HL-60 (cell line): ENCODE data around the gene DPYSL5.

ENCODE experiments used
- DNase-seq, 2 experiments: peaks; one replicate each; pipeline ENCODE4 v3.0.0-alpha.2; 2010 to 2020; ENCODE audit warnings: low read depth in 1 of 2, low spot score in 1 of 2
- H3K27ac ChIP-seq: fragments of 250-450 bp; sonication (Bioruptor Pico); replicated peaks from 2 replicates; pipeline ENCODE4 v1.5.1; 2020; ENCODE audit warnings: mild to moderate bottlenecking, moderate library complexity
- H3K27me3 ChIP-seq: fragments of 250-450 bp; sonication (Bioruptor Pico); 2 replicates; pipeline ENCODE4 v1.5.1; 2021; ENCODE audit warnings: mild to moderate bottlenecking, moderate library complexity; ENCODE audit not compliant: insufficient read depth, poor library complexity, severe bottlenecking
- H3K4me3 ChIP-seq: replicated peaks from 2 replicates; pipeline ENCODE4 v1.5.1; 2011; ENCODE audit warnings: mild to moderate bottlenecking, control low read depth, low read length; ENCODE audit not compliant: insufficient read depth
- GABPA ChIP-seq: IDR thresholded peaks from 2 replicates; pipeline ENCODE4 v1.6.1; 2012; ENCODE audit warnings: low read depth
- POLR2AphosphoS5 ChIP-seq: IDR thresholded peaks from 2 replicates; pipeline ENCODE4 v1.6.1; 2012; ENCODE audit warnings: low read depth
- SPI1 ChIP-seq: IDR thresholded peaks from 2 replicates; pipeline ENCODE4 v1.6.1; 2012; ENCODE audit warnings: low read depth, mild to moderate bottlenecking, borderline replicate concordance
- TF ChIP-seq, protein P1 (sequence below): IDR thresholded peaks from one replicate; pipeline ENCODE4 v1.5.1; 2011; ENCODE audit warnings: low read length, control low read depth, inconsistent platforms; ENCODE audit not compliant: insufficient read depth
- TF ChIP-seq, protein P2 (sequence below): IDR thresholded peaks from 2 replicates; pipeline ENCODE4 v1.6.1; 2012; ENCODE audit warnings: low read depth; ENCODE audit not compliant: insufficient replicate concordance

The DPYSL5 gene

DNA sequence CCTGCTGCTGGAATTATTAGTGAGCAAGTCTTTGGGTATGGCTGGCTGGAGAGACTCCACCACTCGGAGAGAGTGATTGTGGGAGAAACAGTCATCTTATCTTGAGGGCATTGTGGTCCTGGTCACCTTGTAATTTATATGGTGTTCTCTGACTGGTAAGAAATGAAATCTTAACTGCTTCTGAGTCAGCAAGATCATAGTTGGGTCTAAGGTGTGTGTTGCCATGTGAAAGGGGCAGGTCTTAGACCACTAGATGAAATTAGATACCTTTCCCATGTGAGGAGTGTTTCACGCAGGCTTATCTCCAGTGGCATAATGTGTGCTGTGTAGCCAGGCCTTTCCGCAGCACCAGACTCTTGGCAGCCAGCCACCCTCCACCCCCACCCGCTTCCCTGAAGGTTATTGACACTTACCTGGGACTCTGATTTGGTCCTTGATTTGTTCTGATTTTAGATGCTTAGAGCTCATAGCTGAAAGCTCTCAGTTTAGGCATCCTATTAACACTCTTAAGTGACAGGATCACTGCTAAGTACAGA lies 130.2 kb downstream of the DPYSL5 start:
- H3K27me3 ChIP-seq, result no peaks in the 10 kb centered on the region
- no peak for TF ChIP-seq SPI1
- TF ChIP-seq, protein P1, sequence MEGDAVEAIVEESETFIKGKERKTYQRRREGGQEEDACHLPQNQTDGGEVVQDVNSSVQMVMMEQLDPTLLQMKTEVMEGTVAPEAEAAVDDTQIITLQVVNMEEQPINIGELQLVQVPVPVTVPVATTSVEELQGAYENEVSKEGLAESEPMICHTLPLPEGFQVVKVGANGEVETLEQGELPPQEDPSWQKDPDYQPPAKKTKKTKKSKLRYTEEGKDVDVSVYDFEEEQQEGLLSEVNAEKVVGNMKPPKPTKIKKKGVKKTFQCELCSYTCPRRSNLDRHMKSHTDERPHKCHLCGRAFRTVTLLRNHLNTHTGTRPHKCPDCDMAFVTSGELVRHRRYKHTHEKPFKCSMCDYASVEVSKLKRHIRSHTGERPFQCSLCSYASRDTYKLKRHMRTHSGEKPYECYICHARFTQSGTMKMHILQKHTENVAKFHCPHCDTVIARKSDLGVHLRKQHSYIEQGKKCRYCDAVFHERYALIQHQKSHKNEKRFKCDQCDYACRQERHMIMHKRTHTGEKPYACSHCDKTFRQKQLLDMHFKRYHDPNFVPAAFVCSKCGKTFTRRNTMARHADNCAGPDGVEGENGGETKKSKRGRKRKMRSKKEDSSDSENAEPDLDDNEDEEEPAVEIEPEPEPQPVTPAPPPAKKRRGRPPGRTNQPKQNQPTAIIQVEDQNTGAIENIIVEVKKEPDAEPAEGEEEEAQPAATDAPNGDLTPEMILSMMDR, result no peak
- no peak for TF ChIP-seq GABPA
- TF ChIP-seq, protein P2, sequence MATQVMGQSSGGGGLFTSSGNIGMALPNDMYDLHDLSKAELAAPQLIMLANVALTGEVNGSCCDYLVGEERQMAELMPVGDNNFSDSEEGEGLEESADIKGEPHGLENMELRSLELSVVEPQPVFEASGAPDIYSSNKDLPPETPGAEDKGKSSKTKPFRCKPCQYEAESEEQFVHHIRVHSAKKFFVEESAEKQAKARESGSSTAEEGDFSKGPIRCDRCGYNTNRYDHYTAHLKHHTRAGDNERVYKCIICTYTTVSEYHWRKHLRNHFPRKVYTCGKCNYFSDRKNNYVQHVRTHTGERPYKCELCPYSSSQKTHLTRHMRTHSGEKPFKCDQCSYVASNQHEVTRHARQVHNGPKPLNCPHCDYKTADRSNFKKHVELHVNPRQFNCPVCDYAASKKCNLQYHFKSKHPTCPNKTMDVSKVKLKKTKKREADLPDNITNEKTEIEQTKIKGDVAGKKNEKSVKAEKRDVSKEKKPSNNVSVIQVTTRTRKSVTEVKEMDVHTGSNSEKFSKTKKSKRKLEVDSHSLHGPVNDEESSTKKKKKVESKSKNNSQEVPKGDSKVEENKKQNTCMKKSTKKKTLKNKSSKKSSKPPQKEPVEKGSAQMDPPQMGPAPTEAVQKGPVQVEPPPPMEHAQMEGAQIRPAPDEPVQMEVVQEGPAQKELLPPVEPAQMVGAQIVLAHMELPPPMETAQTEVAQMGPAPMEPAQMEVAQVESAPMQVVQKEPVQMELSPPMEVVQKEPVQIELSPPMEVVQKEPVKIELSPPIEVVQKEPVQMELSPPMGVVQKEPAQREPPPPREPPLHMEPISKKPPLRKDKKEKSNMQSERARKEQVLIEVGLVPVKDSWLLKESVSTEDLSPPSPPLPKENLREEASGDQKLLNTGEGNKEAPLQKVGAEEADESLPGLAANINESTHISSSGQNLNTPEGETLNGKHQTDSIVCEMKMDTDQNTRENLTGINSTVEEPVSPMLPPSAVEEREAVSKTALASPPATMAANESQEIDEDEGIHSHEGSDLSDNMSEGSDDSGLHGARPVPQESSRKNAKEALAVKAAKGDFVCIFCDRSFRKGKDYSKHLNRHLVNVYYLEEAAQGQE, result no peak
- TF ChIP-seq POLR2AphosphoS5, result no peak
- no peak overlapping the region for H3K27ac ChIP-seq
- DNase-seq, result no peak
- no peak overlapping the region for H3K4me3 ChIP-seq

DNA sequence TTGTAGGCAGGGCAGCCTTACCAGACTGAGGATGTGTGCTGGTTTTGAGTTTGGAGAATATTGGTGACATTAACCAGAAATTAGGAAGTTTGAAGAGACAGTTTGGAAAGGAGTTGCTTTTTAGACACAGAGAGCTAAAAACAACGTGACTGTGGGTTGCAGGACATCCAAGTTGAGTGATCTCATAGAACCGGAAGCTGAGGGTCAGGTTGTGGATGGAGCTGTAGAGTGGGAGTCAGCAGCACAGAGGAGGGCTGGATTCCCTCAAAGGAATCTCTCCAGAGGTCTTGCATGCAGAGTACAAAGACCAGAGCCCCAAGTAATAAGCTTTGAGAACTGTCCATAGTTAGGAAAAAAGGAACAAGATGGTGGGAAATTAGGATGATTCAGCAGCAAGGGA lies 131.8 kb downstream of the DPYSL5 start:
- Histone ChIP-seq H3K4me3 (no peak overlapping the region), H3K27ac (no peak overlapping the region), H3K27me3 (no peaks in the 10 kb centered on the region)
- TF ChIP-seq SPI1 (no peak), GABPA (no peak), POLR2AphosphoS5 (no peak)
- TF ChIP-seq, protein P1, result no peak
- DNase-seq, result no peak

DNA sequence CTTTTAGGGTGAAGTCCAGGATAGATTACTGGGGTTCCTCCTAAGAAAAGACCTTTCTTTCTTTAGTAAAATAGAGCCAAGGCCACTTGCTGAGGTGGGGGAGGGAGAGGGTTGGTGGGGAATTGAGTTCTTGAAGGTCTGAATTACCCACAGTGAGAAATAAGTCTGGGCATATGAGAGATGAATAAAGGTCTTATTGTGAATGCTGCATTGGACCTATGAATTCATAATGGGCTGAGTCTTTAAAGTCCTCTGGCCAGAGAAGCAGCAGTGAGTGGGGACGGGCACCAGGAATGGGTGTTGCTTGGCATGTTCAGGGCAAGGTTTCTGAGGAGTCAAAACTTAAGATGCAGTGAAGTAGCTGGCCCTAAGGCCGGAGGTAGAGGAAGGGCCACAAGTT lies 133.0 kb downstream of the DPYSL5 start:
- no peaks in the 10 kb centered on the region for H3K27me3 ChIP-seq
- DNase-seq, result no peak
- no peak for TF ChIP-seq GABPA
- H3K27ac ChIP-seq, result no peak overlapping the region
- H3K4me3 ChIP-seq, result no peak overlapping the region

DNA sequence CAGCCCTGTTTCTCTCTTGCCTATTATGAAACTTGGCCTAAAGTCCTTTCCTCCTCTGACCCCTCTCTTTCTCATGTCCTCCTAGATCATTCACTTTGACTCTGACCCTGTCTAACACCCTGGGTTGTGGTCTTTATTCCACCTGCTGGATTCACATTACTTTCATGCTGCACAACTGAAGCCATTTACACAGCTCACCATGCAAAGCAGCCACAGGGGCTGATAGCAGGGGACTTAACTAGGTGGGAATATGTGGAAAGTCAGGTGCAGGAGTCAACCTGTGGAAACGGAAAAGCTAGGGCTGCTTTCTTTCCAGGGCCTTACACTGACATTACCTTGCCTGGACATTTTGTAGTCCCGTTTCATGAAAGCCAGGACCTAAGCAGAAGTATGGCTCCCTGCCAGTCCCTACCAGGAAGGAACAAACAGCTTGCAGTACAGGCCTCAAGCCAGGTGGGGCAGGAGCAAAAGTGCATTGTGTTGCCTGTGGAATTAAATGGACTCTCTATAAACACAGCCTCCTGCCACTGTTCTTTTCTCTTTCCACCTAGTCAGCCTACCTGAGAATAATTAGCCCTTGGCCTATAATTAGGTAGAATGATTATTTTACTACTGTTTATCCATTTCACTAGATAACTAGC lies 134.3 kb downstream of the DPYSL5 start:
- H3K27me3 ChIP-seq, result no peaks in the 10 kb centered on the region
- H3K4me3 ChIP-seq, result no peak overlapping the region
- DNase-seq, result peak in 1 of 2 experiments; percentile 67
- TF ChIP-seq, protein P2, result no peak
- TF ChIP-seq, protein P1, result peak; percentile 47
- no peak overlapping the region for H3K27ac ChIP-seq
